ENCODE data around the gene CLEC2B. TPM values are rescaled to one million over a fixed set of nuclear protein-coding genes. Genes with fewer than 3 reads are reported as not detected.
"Not testable (repeated sequence)": the region's sequence is repeated elsewhere in the genome, so short reads cannot be mapped to it uniquely, and the experiment has no call there.

CLEC2B gene
- 7.8 and 16.2 TPM in 2 replicates for total RNA-seq (2014; rRNA removed)
- polyA plus RNA-seq (2012): 5.8 TPM

DNA sequence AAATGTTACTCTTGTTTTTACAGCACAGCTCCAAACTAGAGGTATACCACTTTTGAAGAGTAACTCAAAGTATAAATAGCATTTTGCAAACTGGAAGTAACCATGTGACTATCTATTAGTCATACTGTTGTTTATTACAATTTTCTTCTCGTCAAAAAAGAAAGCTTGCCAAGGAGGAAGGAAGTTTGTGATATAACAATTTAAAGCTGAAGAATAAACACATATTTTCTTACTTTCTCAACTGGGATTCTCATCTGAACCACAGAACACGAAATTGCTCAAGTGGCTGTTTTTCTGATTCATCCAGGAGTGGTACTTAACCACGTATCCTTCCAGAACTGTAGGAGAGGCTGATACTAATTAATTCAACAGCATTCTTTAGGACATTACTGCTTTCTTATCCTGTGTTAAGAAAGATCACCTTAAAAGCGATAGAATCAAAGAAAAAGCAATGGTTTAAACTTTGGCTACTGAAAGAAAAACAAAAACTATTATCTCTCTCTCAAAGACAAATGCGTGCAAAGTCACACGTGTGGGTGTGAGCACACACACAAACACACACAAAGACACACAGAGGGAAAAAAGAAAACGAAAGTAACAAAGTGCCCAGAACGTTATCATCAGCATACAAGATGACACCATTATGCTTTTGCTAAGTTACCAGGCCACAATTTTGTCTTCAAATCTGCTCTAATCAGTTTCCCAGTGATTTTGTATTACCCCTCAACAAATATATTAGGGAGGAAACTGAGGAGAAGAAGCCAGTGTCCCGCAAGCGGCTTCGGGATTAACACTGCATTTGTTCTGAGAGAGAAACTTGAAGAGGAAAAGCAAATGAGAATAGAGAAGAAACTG lies at the start of gene CLEC2B:
TSS of gene CLEC2B (minus strand) at position 48 of the 855 bp plus-strand sequence.
- peak; percentile 86 for DNase-seq (ENCODE audit: low read depth)

DNA sequence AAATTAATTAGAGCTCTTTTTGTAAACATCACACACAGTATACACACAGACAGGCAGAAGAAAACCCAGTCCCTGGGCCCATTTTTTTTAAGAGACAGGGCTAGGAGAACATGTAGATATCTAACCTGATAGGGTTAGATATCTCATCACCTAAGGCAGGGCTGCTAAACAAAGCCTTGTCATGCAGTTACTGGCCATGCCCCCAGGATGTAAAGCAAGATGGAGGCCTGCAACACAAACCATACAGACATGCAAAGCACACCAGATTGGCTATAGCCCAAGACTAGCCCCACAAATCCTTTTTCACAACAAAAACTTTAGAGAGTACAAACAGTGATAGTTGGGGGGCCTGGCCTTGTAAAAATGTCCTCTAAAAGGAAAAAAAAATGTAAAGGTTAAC lies 42.6 kb upstream of the CLEC2B start:
- DNase-seq (ENCODE audit: low read depth): no peak

DNA sequence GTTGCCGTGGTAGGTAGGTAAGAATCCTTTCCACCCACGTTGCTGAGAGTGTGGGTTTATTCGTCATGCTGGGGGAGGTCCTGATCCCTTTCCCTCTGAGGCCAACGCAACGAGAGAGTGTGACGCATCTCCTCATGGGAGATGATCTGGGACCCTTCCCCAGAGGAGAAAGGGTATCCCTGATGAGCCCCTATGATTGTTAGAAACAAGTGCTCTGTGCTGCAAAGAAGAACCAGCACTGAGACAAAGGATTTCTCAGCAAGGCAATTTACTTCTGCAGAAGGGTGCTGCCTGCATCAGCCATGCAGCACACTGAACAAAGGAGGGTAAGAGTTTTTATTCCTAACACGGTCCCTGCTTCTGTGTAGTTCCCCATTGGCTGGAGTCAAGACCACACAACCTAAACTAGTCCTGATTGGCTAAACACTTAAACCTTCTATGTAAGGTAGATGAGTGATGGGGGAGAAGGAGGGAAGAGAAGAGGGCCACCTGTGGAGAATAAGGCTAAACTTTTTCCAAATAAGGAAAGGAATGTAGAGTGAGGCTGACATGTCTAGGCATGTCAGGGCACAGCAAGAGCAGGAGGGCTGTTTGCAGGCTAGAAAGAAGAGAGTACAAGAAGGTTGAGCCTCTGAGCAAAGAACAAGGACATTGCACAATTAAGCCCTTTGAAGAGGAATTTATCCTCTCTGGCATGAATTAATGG lies 41.7 kb upstream of the CLEC2B start:
- DNase-seq (ENCODE audit: low read depth): peak; percentile 5

DNA sequence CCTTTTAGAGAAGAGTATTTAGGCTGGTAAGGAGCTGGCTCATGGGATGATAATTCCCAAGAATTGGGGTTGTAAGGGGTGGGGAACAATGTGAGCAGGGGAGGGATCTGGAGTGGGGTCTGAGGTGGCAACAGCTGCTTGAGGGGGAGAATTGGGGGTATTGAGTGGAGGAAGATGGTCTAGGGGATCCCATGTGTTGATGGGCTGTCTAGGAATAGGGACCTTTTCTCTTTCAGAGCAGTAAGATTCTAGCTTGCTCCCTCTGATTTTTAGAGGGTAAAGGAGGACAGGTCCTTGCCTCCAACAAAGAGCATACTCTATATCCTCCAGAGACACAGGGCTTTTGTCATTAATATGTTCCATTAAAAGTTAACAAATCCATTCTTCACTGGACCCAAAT lies 40.6 kb upstream of the CLEC2B start:
- DNase-seq (ENCODE audit: low read depth): no peak

DNA sequence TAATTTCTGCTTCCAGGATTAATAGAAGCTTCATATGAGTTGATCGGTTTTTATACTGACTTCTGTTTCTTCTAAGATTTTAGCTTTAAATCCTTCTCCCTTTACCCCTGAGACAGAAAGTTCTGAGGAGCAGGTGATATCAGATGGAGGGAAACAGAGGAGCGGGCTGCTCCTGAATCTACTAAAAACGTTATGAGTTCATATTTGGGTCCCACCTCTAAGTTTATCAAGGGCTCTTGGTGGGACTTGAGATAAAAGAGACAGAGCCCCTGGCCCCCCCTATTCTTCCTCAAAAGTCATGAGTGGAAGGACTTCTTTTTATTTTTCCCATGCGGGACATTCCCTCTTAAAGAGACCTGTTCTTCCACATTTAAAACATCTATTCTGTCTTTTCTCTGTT lies 39.2 kb upstream of the CLEC2B start:
- no peak for DNase-seq (ENCODE audit: low read depth)

DNA sequence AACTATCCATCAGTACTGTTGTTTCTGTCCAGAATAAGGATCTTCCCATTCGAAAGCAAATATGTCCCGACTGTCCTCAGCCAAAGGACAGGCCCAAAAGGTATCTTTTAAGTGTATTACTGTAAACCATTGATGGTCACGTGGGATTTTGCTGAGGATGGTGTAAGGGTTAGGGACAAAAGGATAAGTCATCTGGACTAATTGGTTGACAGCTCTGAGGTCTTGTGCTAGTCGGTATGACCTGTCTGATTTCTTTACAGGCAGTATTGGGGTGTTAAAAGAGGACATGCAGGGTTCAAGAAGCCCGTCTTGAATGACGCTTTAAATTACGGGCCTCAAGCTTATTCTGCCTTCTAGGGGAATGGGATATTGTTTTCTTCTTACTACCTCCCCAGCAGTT lies 38.6 kb upstream of the CLEC2B start:
- no peak for DNase-seq (ENCODE audit: low read depth)

DNA sequence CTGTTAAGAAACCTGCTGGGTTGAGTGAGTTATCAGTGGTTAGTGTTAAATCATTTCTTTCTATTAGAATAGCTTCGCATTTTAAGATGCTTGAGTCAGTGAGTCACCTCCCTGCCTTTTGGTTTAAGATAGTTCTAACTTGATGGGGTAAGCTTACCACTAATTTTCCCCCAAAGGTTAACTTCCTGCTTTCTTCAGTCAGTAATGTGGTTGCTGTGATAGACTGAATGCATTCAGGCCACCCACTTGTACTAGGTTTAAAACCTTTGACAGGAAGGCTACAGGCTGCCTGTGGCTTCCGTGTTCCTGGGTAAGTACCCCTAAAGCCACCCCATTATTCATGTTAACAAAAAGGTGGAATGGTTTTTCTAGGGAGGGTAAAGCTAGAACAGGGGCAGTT lies 37.7 kb upstream of the CLEC2B start:
- DNase-seq (ENCODE audit: low read depth): peak; percentile 3

DNA sequence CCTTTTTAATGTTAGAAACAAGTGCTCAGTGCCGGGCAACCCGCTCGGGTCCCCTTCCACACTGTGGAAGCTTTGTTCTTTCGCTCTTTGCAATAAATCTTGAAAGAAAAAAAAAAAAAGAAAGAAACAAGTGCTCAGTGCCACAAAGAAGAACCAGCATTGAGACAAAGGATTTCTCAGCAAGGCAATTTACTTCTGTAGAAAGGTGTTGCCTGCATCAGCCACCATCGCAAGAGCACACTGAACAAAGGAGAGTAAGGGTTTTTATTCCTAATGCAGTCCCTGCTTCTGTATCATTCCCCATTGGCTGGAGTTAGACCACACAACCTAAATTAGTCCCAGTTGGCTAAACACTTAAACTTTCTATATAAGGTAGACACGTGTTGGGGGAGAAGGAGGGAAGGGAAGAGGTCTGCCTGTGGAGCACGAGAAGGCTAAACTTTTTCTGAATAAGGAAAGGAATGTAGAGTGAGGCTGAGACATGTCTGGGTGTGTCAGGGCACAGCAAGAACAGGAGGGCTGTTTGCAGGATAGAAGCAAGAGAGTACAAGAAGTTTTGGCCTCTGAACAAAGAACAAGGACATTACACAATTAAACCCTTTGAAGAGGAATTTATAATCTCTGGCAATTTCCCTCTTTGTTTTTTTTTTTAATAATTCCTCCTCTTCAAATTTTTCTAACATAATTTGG lies 33.5 kb upstream of the CLEC2B start:
- DNase-seq (ENCODE audit: low read depth): no peak

DNA sequence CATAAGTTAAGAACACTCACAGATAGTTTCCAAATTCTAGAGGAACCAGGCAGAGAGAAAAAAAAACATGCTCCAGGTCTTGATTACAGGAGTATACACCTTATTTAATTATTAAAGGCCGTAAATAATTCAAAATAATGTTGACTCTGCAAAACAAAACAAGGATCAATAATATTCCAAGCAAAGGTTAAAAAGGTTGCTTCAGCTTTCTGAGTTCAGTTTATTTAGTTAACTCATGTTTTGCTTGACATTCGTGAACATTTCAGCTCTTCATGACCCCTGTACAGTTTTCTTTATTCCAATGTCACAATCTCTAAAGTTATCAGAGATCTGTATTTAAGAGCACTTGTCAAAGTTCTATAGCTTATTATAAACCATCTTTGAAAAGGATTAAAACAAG lies 31.8 kb upstream of the CLEC2B start:
- DNase-seq (ENCODE audit: low read depth): no peak

DNA sequence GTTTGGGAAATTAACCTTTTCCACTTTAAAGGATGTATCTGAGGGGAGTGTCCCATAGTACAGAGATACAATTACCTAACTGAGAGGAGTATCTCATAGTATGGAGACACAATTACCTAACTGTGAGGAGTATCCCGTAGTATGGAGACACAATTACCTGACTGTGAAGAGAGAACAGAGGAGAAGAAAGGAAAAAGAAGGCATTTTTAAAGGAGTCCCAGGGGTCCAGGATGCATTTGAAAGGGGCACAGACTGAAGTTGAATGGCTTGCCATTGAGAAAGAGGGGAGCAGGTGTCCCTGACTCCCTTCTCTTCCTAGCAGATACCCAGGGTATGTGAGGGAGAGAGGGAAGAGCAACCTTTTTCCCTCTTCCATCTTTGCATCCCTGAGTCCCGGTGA lies 30.1 kb upstream of the CLEC2B start:
- DNase-seq (ENCODE audit: low read depth): no peak

DNA sequence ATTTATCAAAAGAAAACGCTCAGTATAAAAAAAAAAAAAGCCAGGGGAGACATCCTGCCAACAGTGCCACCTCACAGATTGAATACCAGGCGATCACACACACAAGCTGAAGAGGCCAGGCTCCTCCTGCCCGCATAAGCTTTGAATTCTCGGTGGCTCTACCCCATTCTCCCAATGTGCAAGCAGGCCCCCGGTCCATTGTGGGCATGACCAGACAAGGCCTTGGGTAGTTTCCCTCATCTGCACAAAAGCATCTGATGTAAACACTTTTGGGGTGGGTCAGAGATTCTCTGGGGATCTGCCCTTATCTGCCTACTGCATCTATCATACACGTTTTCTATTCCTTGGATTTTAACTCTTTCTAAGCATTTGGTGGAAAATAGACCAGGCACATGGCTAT lies 28.4 kb upstream of the CLEC2B start:
- no peak for DNase-seq (ENCODE audit: low read depth)

DNA sequence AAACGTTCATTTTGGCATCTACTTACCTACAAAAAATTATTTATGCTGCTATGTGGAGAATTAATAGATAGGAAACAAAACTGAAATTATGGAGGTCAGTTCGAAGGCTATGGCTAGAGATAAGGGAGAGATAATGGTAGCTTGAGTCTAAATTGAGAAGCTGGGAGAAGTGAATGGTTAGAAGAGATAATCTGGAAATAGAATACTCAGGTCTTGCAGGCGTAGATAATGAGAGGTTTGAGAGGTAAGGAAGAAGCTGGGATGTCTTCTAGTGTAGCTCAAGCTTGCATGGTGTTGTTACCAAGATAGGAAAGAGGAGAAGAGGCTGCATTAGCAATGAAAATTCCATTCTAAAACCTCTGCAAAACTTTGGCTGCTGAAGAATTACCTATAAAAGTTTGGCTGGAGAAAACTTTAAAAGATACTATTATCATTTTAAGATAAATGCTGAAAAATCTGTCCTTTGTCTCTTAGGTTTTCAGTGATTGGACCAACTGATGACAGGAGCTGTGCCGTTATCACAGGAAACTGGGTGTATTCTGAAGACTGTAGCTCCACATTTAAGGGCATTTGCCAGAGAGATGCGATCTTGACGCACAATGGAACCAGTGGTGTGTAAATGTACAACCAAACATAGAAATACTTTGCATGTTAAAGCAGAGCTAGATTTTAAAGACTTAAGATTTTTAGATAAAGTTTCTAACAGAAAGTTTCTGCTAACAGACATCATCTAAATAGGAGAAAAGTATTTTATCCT lies 26.2 kb upstream of the CLEC2B start:
- DNase-seq (ENCODE audit: low read depth): no peak

DNA sequence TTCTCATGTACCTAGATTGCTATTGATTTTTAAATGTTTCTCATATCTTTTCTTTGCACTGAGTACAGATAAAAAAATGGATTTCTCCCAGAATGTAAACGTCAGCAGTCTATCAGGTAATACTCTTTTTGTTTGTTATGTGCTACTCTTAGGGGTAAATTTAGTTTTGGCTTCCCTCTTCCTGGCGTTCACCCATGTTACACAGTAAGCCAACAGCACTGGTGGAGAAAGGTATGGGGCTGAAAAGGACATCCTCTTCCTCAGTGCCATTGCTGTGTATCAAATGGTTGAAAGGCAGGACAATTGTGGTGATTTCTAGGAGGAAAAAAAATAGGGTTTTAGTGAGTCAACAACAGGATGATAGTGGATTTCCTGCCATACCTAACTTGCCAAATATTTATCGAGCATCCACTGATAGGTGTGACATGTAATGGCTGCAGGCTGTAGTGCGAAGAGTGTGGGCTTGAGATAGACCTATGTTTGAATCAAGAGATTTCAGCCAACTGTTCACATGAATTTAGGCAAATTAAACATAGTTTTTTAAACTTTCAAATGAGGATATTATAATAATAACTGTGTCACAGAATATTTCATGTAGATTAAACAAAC lies 19.6 kb upstream of the CLEC2B start:
- DNase-seq (ENCODE audit: low read depth): no peak

DNA sequence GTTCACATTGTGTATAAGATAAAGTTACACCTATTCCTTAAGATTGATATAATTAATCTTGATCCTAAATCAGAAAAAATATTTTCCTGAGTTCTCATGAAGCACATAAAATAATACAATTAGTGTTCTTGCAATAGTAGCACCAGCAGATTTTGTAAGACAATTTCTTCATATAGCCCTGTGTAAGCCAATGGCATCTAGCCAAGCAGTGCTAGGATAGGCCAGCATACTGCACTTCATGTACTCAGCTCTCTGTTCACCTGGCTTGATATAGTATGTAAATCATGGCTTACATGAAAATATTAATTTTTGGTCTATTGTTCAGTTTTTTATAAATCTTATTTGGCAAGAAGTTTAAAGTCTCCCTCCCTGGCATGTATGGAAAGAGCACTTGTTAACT lies 14.0 kb upstream of the CLEC2B start:
- no peak for DNase-seq (ENCODE audit: low read depth)

DNA sequence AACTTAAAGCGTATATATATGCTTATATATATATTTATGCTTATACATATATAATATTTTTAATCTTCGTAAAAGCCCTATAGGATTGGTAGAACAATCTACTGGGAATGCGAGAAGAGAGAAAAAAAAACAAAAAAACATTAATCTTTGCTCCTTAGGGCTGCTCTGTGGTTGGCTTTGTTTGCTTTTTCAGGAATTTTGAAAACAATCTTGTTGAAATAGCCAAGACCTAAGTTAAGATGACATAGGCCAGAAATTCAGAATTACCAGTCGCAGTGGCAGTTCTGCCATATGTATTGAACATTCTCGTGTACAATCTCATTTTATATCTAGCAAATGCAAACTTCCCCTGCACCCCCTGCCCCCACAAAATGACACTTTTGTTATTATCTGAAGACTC lies 12.8 kb upstream of the CLEC2B start:
- no peak for DNase-seq (ENCODE audit: low read depth)

DNA sequence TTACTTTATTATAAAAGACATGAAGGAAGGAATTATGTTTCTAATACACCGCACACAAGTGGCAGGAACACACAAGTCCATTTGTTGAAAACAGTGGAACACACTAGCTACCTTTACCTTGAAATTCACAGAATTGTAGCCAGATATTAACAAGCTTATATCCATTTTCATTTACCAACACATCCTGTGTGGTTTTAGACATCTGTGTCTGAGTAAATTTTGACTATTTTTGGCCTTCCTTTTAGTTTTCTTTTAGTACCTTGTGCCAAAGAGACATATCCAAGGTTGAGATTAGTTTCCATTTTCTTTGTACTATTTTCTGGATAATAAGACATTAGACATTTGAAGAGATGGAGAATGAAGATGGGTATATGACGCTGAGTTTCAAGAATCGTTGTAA lies 12.1 kb upstream of the CLEC2B start, which contains the start of gene KLRF2:
TSS of gene KLRF2 (plus strand) at position 244 of the 400 bp plus-strand sequence. CDS start at position 351, 107 bp downstream.
- no peak for DNase-seq (ENCODE audit: low read depth)

DNA sequence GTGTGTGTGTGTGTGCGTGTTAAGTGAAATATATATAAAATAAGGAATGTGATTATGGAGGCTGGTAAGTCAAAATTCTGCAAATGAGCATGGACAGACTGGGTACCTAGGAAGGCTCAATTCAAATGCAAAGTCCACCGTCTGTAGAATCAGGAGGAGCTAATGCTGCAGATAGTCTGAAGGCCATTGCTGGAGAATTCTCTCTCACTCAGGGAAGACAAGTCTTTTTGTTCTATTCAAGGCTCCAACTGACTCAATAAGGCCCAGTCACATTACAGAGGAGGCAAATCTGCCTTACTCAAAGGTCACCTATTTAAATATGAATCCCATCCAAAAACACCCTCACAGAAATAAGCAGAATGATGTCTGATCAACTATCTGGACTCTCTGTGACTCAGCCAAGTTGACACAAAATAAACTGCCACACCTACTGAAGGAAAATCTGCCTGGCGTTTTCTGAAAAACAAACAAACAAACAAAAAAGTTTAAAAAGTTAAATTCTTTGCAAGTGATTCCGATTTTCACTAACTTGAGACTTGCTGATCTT lies 11.5 kb upstream of the CLEC2B start:
- DNase-seq (ENCODE audit: low read depth): no peak

DNA sequence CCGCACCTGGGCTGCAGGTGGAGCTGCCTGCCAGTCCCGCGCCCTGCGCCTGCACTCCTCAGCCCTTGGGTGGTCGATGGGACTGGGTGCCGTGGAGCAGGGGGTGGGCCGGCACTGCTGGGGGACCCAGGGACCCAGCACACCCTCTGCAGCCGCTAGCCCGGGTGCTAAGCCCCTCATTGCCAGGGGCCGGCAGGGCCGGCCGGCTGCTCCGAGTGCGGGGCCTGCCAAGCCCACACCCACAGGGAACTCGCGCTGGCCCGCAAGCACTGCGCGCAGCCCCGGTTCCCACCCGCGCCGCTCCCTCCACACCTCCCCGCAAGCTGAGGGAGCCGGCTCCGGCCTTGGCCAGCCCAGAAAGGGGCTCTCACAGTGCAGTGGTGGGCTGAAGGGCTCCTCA lies 7.0 kb upstream of the CLEC2B start:
- not testable (repeated sequence) for DNase-seq (ENCODE audit: low read depth)

DNA sequence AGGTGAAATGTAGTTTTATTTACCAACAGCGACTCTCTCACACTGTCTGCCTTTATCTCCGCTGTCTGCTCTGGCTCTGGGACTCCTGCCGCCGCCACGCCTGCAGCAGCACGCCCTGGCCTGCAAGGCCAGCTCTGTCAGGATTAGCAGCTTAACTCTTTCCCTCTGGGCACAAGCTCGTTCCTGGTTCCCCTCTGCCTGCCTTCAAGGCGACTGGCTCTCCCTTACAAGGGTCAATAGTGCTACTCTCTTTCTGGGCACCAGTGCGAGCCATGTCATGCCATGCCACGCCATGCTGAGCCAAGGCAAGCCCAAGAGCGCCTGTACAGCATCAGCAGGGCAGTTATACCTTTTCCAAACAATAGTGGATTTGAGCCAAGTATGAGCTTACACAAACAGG lies 3.6 kb upstream of the CLEC2B start:
- no peak for DNase-seq (ENCODE audit: low read depth)

DNA sequence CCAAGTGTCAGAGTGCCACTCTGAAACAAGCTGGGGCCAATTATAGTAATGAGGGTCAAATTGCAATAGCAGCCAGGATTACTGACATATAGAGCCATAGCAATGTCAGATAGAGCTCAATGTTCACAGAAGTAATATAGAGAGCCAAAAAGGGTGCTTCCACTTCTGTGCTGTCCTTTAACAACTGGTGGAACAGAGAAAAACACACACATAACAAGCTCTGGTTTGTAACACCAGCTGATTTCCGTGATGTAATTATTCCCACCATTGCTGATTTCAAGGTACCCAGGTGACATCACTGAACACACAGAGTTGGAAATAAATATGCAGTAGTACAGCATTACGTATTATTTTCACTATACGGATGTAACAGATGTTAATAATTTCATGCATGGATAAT lies 3.0 kb upstream of the CLEC2B start:
- DNase-seq (ENCODE audit: low read depth): no peak
